HEK293 (cell line): ENCODE measurements around the gene MEF2C.

Experiments
- GLI2 ChIP-seq: fragments of 450-650 bp; formaldehyde crosslinking; IDR thresholded peaks from 2 replicates; pipeline ENCODE4; 2017; ENCODE audit warnings: missing biosample characterization, missing genetic modification characterization, low read depth, borderline replicate concordance
- ZEB2 ChIP-seq: fragments of 450-650 bp; formaldehyde crosslinking; IDR thresholded peaks from 2 replicates; pipeline ENCODE4 v1.5.1; 2016; ENCODE audit warnings: missing biosample characterization, missing genetic modification characterization

DNA sequence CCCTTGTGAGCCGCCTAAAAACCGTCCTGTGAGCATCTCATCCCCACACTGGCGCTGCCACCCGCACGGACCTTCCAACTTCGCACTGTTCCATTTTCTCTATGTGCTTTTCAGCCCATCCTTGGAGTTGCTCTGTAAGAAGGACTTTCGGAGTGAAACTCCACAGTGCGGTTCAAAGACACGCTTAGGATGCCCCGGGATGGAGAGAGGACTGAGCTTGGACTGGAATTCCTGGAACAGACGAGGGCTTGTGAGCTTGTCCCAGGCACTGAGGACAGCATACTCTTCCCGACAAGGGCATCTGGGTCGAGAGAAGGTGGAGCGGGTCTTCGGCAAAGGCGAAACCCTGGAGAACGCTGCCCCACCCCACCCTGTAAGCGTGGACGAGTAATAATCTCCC is 187.8 kb downstream of the MEF2C start:
- TF ChIP-seq GLI2 (tag by site-specific recombination), result no peak
- TF ChIP-seq ZEB2 (tag by site-specific recombination), result no peak
